A549 treated with dexamethasone at 1 μM for 4 hours (cell line): ENCODE results near the gene WARS2. TPM values are rescaled to one million over a fixed set of nuclear protein-coding genes. Genes with fewer than 3 reads are reported as not detected.

ENCODE experiments used
- total RNA-seq: library from RNA; stranded (reverse); fragments of 200-300 nt; extraction: Qiagen RNA extraction; gene quantifications from 5 replicates; pipeline ENCODE4 v1.2.3, GENCODE V29; 2022

WARS2 gene
- 4.7 to 6.6 TPM (median 5.8 TPM) in 5 replicates for total RNA-seq

DNA sequence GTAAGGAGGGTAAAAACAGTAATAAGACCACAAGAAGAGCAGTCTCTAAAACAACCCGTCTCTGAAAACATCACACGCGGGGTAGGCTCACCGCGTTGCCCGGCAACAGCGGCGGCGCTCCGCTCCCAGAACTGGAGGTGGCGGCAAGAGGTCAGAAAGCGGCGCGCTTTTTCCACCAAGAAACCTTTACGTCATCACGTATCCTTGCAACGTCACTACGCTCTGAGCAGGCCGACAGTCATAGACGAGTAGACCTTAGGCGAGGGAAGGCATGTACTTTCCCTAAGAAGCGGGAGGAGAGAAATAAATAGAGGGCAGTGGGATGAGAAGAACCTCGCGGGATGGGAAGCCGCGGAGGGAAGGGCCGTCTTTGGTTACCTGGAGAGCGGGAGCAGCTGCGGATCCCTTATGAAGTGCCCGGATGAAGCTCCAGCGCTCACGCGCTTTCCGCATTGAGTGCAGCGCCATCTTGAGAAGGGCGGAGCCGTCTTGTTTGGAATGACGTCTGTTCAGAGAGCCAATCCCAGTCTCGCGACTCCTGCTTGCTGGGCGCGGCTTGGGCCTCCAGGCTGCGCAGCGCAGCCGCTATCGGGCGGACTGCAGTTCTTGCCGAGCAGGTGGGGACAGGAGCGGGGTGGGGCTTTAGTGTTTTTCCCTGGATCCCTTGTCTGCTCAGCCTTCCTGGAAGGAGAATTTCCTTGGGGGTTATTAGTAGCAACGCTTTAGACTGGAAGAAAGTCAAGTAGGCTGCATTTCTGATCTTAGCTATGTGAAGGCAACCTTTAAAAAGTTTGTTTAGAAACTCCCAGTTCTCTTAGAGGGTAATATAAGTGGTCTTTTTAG, at the start of gene WARS2:
TSS of gene WARS2 (minus strand) at position 477 of the 843 bp plus-strand sequence. CDS start at position 468, 9 bp downstream.

GRCh38 chr1:118988186-118989005, 152.1 kb downstream of the WARS2 start, which contains the start of gene TBX15:
TBX15 (minus strand) TSS chr1:118988343; CDS start chr1:118987795, 548 bp downstream.

Other genes starting within 250 kb of the WARS2 start
- gene TBX15, start 152.3 kb downstream of the WARS2 start, total RNA-seq: 0.02 to 0.07 TPM (median 0.05 TPM) in 5 replicates
- gene HAO2, start 228.1 kb upstream of the WARS2 start, total RNA-seq: not detected in 5 replicates